ENCODE data around the gene MCUB.
"Not testable (repeated sequence)": the region's sequence is repeated elsewhere in the genome, so short reads cannot be mapped to it uniquely, and the experiment has no call there.

The MCUB gene

DNA sequence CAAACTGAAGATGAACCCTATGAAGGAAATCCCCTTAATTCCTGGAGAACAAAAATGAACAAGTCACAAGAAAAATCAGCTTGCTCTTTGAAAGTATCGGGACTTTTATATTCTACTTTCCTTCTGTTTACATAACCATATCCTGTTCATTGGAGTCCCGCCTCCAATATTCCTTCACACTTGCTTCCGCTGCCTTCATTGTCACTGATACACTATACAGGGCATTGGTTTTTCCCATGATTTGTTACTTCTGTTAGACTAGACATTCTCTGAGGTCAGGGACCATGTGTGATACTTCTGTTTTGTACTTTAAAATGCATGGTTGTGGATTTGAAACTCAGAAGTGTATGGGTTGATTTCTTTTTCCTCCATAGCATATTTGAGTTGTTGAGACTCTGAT, 18.8 kb downstream of the MCUB start:
- no peak for DNase-seq (ENCODE audit: low read depth in 2 of 2)

DNA sequence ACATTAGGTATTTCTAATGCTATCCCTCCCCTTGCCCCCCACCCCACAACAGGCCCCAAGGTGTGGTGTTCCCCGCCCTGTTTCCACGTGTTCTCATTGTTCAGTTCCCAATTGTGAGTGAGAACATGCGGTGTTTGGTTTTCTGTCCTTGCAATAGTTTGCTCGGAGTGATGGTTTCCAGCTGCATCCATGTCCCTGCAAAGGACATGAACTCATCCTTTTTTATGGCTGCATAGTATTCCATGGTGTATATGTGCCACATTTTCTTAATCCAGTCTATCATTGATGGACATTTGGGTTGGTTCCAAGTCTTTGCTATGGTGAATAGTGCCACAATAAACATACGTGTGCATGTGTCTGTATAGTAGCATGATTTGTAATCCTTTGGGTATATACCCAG, 20.0 kb downstream of the MCUB start:
- DNase-seq (ENCODE audit: low read depth in 2 of 2): not testable (repeated sequence)

- peak; percentile 28 to 31 for DNase-seq (ENCODE audit: low read depth in 2 of 2)
Measured at GRCh38 chr4:109588176-109588575, 28.1 kb downstream of the MCUB start.

GRCh38 chr4:109589119-109589518, 29.1 kb downstream of the MCUB start:
- DNase-seq (ENCODE audit: low read depth in 2 of 2): no peak

GRCh38 chr4:109589605-109590004, 29.6 kb downstream of the MCUB start:
- DNase-seq (ENCODE audit: low read depth in 2 of 2): no peak

DNA sequence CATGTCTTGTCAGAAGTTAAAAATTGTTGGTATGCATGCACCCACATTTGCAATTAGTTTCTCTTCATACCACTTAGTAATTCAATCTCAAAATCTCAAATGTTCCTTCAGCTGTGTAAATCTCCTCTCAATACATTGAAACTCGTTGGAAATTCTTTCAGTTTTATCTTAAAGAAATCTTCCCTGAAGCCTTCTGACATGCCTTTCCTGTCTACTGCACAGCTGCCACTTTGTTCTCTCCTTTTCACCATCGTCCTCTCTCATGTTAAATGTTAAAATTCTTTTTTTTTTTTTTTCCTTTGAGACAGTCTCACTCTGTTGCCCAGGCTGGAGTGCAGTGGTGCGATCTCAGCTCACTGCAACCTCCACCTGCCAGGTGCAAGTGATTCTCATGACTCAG, 30.9 kb downstream of the MCUB start:
- DNase-seq (ENCODE audit: low read depth in 2 of 2): no peak

DNA sequence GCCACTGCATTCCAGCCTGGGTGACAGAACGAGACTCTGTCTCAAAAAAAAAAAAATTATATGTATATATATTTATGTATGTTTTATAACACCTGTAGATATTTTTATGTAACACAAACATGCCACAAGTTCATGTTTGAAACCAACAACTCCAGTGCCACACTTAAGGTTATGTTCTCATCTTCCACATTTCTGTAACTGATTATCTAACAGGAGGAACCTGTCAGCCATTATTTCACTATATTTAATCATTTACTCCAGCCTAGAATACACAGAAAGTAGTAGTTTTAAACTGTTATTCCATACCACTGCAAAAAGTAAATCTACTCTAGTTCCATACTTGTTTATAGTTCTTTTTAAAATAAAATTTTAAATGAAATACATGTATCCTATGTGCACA, 32.3 kb downstream of the MCUB start:
- DNase-seq (ENCODE audit: low read depth in 2 of 2): no peak

DNA sequence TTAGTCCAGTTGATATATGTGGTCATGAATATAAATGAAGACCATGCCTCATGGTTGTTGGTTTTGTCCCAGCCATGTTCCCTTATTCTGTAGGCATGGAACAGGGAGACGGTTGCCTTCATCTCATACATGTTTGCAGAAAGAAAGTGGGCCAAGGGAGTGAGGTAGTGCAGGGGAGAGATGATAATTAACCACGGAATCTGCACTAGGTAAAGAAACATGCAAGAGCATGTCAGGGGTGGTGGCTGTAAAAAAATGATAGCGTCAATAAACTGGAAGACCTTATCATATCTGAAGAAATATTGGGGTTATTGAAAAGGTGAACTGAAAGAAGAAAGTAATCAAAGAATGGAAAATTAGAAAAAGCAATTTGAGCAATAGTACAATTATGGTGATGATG, 35.1 kb downstream of the MCUB start:
- DNase-seq (ENCODE audit: low read depth in 2 of 2): not testable (repeated sequence)

GRCh38 chr4:109596420-109597085, 36.5 kb downstream of the MCUB start:
- DNase-seq (ENCODE audit: low read depth in 2 of 2): not testable (repeated sequence)

DNA sequence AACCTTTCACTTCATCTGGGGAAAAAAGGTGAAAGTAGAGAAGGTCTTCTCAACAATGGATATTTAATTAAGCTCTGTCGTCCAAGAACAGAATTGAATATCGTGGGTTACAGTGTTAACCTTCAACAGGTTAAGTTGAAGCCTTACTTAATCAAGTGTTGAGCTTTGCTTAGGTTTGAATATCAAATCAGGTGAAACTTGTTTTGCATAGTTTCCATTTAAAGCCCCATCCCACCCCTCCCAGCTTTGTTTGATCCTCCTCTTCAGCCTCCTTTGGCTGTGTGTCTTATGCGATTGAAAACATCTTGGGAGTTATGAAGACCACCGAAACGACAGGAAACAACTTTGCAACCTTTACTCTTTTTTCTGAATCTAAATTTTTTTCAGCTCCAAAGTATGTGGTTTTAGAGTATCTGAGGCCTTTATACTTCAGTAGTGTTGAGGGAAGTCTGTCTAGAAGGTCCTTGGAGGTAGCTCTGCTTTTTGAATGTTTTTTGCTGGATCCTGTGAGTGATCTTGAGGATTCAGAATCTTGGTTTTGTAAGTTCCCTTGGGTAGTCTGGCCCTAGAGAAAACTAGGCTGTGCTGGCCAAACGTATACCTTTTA, 39.1 kb downstream of the MCUB start:
- no peak for DNase-seq (ENCODE audit: low read depth in 2 of 2)

GRCh38 chr4:109600431-109600830, 40.4 kb downstream of the MCUB start:
- DNase-seq (ENCODE audit: low read depth in 2 of 2): no peak

DNA sequence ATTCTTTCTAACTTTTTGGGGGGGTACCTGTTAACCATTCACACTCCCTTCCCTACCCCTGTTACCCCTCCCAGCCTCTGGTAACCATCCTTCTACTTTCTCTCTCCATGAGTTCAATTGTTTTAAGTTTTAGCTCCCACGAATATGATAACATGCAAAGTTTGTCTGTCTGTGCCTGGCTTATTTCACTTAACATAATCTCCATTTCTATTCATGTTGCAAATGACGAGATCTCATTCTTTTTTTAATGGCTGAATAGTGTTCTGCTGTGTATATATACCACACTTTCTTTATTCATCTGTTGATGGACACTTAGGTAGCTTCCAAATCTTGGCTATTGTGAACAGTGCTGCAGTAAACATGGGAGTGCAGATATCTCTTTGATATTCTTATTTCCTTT, 41.3 kb downstream of the MCUB start:
- no peak for DNase-seq (ENCODE audit: low read depth in 2 of 2)

DNA sequence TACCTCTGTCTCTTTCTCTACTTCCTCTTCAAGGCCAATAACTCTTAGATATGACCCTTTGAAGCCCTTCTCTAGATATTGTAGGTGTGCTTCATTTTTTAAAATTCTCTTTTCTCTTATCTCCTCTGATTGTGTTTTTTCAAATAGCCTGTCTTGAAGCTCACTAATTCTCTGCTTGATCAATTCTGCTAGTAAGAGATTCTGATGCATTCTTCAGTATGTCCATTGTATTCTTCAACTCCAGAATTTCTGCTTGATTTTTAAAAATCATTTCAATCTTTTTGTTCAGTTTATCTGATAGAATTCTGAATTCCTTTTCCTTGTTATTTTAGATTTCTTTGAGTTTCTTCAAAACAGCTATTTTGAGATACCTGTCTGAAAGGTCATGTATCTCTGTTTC, 47.9 kb downstream of the MCUB start:
- no peak for DNase-seq (ENCODE audit: low read depth in 2 of 2)

DNA sequence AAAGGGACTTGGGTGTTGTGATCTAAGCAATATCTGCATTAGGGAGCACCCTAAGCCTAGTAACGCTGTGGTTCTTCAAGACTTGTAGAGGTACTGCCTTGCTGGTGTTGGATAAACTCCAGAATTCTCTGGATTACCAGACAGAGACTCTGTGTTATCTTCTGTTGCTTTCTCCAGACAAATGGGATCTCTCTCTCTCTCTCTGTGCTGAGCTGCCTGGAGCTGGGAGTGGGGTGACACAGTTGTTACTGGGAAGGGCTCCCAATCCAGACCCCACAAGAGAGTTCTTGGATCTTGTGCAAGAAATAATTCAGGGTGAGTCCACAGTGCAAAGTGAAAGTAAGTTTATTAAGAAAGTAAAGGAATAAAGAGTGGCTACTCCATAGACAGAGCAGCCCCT, 48.8 kb downstream of the MCUB start:
- no peak for DNase-seq (ENCODE audit: low read depth in 2 of 2)

DNA sequence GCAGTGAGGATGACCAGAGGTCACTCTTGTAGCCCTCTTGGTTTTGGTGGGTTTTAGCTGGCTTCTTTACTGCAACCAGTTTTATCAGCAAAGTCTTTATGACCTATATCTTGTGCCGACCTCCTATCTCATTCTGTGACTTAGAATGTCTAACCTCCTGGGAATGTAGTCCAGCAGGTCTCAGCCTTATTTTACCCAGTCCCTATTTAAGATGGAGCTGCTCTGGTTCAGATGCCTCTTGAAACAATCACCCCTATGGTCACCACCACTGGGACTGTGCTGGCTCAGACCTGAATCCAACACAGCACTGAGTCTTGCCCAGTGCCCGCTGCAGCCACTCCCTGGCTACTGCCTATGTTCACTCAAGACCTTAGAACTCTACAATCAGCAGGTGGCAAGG, 49.4 kb downstream of the MCUB start:
- DNase-seq (ENCODE audit: low read depth in 2 of 2): no peak

GRCh38 chr4:109610489-109610888, 50.4 kb downstream of the MCUB start:
- DNase-seq (ENCODE audit: low read depth in 2 of 2): no peak

DNA sequence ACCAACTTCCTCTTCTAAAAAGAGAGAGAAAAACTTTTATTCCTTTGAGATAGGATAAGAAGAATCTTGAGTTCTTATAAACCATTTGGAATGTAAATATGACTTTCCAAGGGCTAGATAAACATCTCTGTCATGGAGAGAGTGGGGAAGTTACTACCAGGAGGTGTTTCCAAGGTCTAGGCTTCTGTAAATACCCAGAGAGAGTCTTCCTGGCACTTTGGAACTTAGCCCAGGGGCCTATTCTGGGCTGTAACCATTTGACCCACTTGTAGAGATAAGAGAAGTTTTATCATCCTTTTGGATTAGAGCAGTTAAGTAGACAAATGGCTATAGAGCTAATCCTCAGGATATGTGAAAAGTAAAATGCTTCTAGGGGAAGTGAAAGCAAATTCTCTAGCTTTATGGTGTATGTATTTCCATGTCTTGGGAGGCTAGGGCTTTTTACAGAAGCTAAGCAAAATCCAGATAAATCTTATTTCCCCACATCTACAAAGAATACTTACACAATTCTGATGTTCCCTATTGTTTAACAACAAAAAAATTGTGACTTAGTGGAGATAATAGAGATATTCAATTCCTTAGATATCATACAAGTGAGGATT, 51.1 kb downstream of the MCUB start:
- no peak for DNase-seq (ENCODE audit: low read depth in 2 of 2)

GRCh38 chr4:109614015-109614414, 54.0 kb downstream of the MCUB start:
- no peak for DNase-seq (ENCODE audit: low read depth in 2 of 2)

GRCh38 chr4:109614466-109614865, 54.4 kb downstream of the MCUB start:
- DNase-seq (ENCODE audit: low read depth in 2 of 2): no peak

GRCh38 chr4:109615742-109616141, 55.7 kb downstream of the MCUB start:
- DNase-seq (ENCODE audit: low read depth in 2 of 2): no peak

- DNase-seq (ENCODE audit: low read depth in 2 of 2): no peak
Measured at GRCh38 chr4:109616243-109616642, 56.2 kb downstream of the MCUB start.

DNA sequence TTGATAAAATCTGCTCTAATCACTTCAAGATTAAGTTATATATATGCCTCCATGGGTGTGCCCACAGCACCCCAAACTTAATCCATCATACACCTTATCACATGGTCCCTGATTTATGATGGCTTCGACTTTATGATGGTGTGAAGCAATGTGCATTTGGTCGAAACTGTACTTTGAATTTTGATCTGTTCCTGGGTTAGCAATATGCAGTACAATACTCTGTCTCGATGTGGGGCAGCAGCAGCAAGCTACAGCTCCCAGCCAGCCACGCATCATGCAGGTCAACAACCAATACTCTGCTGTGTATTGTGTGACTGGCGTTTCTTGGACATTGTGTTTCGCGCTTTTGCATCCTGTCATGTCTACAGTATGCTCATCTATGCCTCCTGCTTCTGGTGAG, 62.6 kb downstream of the MCUB start:
- DNase-seq (ENCODE audit: low read depth in 2 of 2): no peak

DNA sequence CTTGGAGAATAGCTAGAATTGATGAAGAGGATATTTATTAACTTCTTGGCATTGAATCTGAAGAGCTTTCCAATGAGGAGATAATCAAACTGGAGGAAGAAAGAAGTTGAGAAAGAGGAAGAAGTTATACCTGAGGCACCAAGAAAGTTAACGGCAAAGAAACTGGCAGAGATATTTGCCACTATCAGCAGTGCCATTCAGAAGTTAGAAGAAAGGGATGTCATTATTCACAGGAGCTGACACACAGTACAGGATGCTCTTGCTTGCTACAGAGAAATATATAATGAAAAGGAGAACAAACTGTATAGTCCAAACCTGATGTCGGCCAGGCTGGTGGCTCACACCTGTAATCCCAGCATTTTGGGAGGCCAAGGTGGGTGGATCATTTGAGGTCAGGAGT, 64.5 kb downstream of the MCUB start:
- DNase-seq (ENCODE audit: low read depth in 2 of 2): no peak

DNA sequence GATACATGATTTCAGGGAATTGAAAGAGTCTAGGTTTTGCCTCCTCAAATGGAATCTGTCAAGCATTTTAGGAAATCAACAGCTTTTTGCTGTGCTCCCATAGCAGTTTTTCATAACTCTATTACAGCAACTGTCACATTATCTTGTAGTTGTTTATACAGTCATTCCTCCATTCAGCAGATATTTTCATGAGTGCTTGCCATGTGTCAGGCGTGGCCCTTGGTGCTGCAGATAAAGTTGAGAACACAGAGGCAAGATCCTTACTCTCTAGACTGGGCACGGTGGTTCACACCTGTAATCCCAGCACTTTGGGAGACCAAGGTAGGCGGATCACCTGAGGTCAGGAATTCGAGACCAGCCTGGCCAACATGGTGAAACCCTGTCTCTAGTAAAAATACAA, 67.3 kb downstream of the MCUB start:
- no peak for DNase-seq (ENCODE audit: low read depth in 2 of 2)

Measured in stimulated activated CD4-positive, alpha-beta T cell treated with anti-CD3 and anti-CD28 coated beads, Interleukin-12 subunit alpha, Interleukin-12 subunit beta, amount 100 ng/mL, for 24 hours (primary cell).